Fibroblast of lung (primary cell): ENCODE results near the gene ETV2. TPM values are rescaled to one million over a fixed set of nuclear protein-coding genes. Genes with fewer than 3 reads are reported as not detected.

Experiments
- DNase-seq, 2 donors: peaks; one replicate each; pipeline versions ENCODE4 v3.0.0 to v3.0.0-alpha.2; 2010; ENCODE audit warnings: low read depth in 2 of 2
- H2AFZ ChIP-seq: 2 replicates; pipeline ENCODE4 v1.5.1; 2012; ENCODE audit warnings: low read length, control low read depth, inconsistent platforms
- H3K27ac ChIP-seq: 2 replicates; pipeline ENCODE4 v1.5.1; 2011; ENCODE audit warnings: low read length, control low read depth; ENCODE audit not compliant: insufficient read depth
- H3K27me3 ChIP-seq: 2 replicates; pipeline ENCODE4 v1.5.1; 2011; ENCODE audit warnings: mild to moderate bottlenecking, low read length; ENCODE audit not compliant: control insufficient read depth, insufficient read depth
- H3K36me3 ChIP-seq: 2 replicates; pipeline ENCODE4 v1.5.1; 2011; ENCODE audit warnings: low read length; ENCODE audit not compliant: control insufficient read depth, insufficient read depth
- H3K4me1 ChIP-seq: 2 replicates; pipeline ENCODE4 v1.5.1; 2011; ENCODE audit warnings: low read length; ENCODE audit not compliant: control insufficient read depth, insufficient read depth; ENCODE audit errors: extremely low read depth
- H3K4me2 ChIP-seq: 2 replicates; pipeline ENCODE4 v1.5.1; 2011; ENCODE audit warnings: low read length, control low read depth; ENCODE audit not compliant: insufficient read depth; ENCODE audit errors: extremely low read depth
- H3K4me3 ChIP-seq, 4 experiments: fragments of 200-600 bp in 1 of 4; sonication (generic) in 1 of 4; replicated peaks in 1 of 4; 2 replicates each; pipeline ENCODE4 v1.5.1; 2011 to 2016; ENCODE audit warnings: low read length in 4 of 4, low read depth in 3 of 4, mild to moderate bottlenecking in 3 of 4, control low read depth in 2 of 4, inconsistent platforms in 1 of 4, mixed read lengths in 1 of 4; ENCODE audit not compliant: insufficient read depth in 1 of 4; ENCODE audit errors: control extremely low read depth in 1 of 4
- H3K79me2 ChIP-seq: 2 replicates; pipeline ENCODE4 v1.5.1; 2012; ENCODE audit warnings: mild to moderate bottlenecking, low read length, inconsistent platforms; ENCODE audit not compliant: control insufficient read depth, insufficient read depth
- H3K9ac ChIP-seq: 2 replicates; pipeline ENCODE4 v1.5.1; 2011; ENCODE audit warnings: mild to moderate bottlenecking, low read length, control low read depth; ENCODE audit not compliant: insufficient read depth
- H3K9me3 ChIP-seq: 2 replicates; pipeline ENCODE4 v1.5.1; 2012; ENCODE audit warnings: low read depth, low read length; ENCODE audit not compliant: control insufficient read depth, insufficient read depth
- H4K20me1 ChIP-seq: 2 replicates; pipeline ENCODE4 v1.5.1; 2011; ENCODE audit warnings: low read length; ENCODE audit not compliant: control insufficient read depth, insufficient read depth; ENCODE audit errors: extremely low read depth
- EZH2 ChIP-seq: IDR thresholded peaks from 2 replicates; pipeline ENCODE4 v1.5.1; 2012; ENCODE audit warnings: low read length, control low read depth, mild to moderate bottlenecking; ENCODE audit errors: missing control alignments
- polyA plus RNA-seq, 2 donors: library from polyadenylated mRNA; depleted of rRNA in 1 of 2; stranded (reverse) in 1 of 2; unstranded in 1 of 2; fragments of >200 nt; gene quantifications; 2 replicates each; pipeline ENCODE4 v1.2.1, GENCODE V29; 2011 to 2012; ENCODE audit warnings: missing spikeins in 1 of 2
- total RNA-seq: library from RNA; depleted of rRNA; stranded (reverse); fragments of >200 nt; gene quantifications from 2 replicates; pipeline ENCODE4 v1.2.1, GENCODE V29; 2014
- TF ChIP-seq, protein P1 (sequence below), 2 donors: IDR thresholded peaks in 1 of 2; conservative IDR thresholded peaks in 1 of 2; 1 replicate in 1 of 2; 2 replicates in 1 of 2; pipeline ENCODE4 v1.5.1; 2011 to 2012; ENCODE audit warnings: low read length in 2 of 2, control low read depth in 1 of 2, inconsistent platforms in 1 of 2, low read depth in 1 of 2, mild to moderate bottlenecking in 1 of 2

Gene ETV2
- total and polyA plus RNA-seq, 2 donors (not counting 1 experiment from before 2014, with no cell fraction given), result 0.12 to 0.50 TPM

GRCh38 chr19:35661995-35662340 lies 20.4 kb downstream of the ETV2 start:
- Histone ChIP-seq H3K9me3 (no peaks in the 10 kb centered on the region), H3K4me2 (no peak overlapping the region), H3K27ac (no peak overlapping the region), H3K4me1 (no peaks in the 10 kb centered on the region), H3K9ac (no peak overlapping the region), H4K20me1 (no peaks in the 10 kb centered on the region), H3K36me3 (peaks cover 6% of the 10 kb centered on the region), H3K27me3 (no peaks in the 10 kb centered on the region), H2AFZ (no peak overlapping the region), H3K4me3 (no peak overlapping the region), H3K79me2 (no peaks in the 10 kb centered on the region)
- TF ChIP-seq EZH2, result no peak
- TF ChIP-seq, protein P1, sequence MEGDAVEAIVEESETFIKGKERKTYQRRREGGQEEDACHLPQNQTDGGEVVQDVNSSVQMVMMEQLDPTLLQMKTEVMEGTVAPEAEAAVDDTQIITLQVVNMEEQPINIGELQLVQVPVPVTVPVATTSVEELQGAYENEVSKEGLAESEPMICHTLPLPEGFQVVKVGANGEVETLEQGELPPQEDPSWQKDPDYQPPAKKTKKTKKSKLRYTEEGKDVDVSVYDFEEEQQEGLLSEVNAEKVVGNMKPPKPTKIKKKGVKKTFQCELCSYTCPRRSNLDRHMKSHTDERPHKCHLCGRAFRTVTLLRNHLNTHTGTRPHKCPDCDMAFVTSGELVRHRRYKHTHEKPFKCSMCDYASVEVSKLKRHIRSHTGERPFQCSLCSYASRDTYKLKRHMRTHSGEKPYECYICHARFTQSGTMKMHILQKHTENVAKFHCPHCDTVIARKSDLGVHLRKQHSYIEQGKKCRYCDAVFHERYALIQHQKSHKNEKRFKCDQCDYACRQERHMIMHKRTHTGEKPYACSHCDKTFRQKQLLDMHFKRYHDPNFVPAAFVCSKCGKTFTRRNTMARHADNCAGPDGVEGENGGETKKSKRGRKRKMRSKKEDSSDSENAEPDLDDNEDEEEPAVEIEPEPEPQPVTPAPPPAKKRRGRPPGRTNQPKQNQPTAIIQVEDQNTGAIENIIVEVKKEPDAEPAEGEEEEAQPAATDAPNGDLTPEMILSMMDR (conservative IDR thresholded peaks at IDR 0.05 in 1 of 2, IDR thresholded peaks at IDR 0.05 in 1 of 2; ENCODE audit: low read depth in 1 of 2, low read length in 2 of 2), result no peak
- no peak for DNase-seq

DNA sequence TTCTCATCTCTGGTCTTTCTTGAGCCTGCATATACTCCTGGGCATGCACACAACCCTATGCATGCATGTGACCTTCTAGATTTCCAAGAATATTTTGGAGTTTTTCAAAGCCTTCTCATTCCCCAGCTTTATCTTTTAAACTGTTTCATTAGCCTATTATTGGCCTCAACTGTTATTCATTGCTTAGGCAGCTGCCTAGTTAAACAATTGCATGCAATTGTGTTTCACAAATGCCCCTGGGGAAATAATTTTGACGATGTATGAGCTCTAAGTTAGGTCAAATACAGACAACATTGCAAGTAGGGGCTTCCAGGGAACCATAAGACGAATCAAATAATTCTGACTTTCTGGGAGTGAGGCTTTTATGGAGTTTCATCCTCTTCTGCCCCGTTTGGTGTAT lies 22.4 kb downstream of the ETV2 start:
- H3K9me3 ChIP-seq, result no peaks in the 10 kb centered on the region
- H3K79me2 ChIP-seq, result no peaks in the 10 kb centered on the region
- H4K20me1 ChIP-seq, result no peaks in the 10 kb centered on the region
- no peak overlapping the region for H2AFZ ChIP-seq
- no peak overlapping the region for H3K4me2 ChIP-seq
- no peaks in the 10 kb centered on the region for H3K4me1 ChIP-seq
- TF ChIP-seq, protein P1 (conservative IDR thresholded peaks at IDR 0.05 in 1 of 2, IDR thresholded peaks at IDR 0.05 in 1 of 2; ENCODE audit: low read depth in 1 of 2, low read length in 2 of 2), result no peak
- no peak for TF ChIP-seq EZH2
- H3K27me3 ChIP-seq, result no peaks in the 10 kb centered on the region
- no peak overlapping the region for H3K4me3 ChIP-seq
- H3K27ac ChIP-seq, result no peak overlapping the region
- H3K36me3 ChIP-seq, result peaks cover 2% of the 10 kb centered on the region
- DNase-seq, result no peak
- no peak overlapping the region for H3K9ac ChIP-seq

DNA sequence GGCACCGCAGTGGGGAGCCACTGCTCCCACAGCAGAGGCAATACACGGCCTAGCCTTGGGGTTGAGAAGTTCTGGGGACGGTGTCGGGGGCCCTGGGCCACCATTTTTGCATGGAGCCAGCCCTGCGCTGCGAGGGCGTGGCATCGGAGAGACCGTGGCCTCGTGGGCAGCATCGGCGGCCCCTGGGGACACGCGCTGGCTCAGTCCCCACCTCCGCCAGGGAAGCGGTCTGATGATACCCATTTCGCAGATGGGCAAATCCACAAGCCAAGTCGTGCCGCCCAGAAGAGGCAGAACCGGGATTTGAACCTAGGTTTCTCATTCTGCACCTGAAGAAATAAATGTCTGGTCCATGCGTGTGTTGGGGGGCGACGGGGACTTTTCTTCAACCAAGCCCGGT lies 23.6 kb downstream of the ETV2 start:
- H3K27ac ChIP-seq, result no peak overlapping the region
- no peaks in the 10 kb centered on the region for H3K79me2 ChIP-seq
- no peak for TF ChIP-seq EZH2
- TF ChIP-seq, protein P1 (conservative IDR thresholded peaks at IDR 0.05 in 1 of 2, IDR thresholded peaks at IDR 0.05 in 1 of 2; ENCODE audit: low read depth in 1 of 2, low read length in 2 of 2), result no peak
- H3K36me3 ChIP-seq, result no peaks in the 10 kb centered on the region
- no peak overlapping the region for H3K4me3 ChIP-seq
- no peaks in the 10 kb centered on the region for H4K20me1 ChIP-seq
- DNase-seq, result no peak
- H3K9me3 ChIP-seq, result no peaks in the 10 kb centered on the region
- H3K4me2 ChIP-seq, result no peak overlapping the region
- no peak overlapping the region for H2AFZ ChIP-seq
- no peaks in the 10 kb centered on the region for H3K4me1 ChIP-seq
- no peaks in the 10 kb centered on the region for H3K27me3 ChIP-seq
- H3K9ac ChIP-seq, result no peak overlapping the region
